Stimulated activated CD8-positive, alpha-beta memory T cell treated with anti-CD3 and anti-CD28 coated beads, Interleukin-15, amount 100 ng/mL, for 1 hour (primary cell): ENCODE data around the gene MEIOB.

Experiments used
- DNase-seq: peaks from one replicate; pipeline ENCODE4 v3.0.0-alpha.2; 2020; ENCODE audit warnings: low read depth

MEIOB gene

DNA sequence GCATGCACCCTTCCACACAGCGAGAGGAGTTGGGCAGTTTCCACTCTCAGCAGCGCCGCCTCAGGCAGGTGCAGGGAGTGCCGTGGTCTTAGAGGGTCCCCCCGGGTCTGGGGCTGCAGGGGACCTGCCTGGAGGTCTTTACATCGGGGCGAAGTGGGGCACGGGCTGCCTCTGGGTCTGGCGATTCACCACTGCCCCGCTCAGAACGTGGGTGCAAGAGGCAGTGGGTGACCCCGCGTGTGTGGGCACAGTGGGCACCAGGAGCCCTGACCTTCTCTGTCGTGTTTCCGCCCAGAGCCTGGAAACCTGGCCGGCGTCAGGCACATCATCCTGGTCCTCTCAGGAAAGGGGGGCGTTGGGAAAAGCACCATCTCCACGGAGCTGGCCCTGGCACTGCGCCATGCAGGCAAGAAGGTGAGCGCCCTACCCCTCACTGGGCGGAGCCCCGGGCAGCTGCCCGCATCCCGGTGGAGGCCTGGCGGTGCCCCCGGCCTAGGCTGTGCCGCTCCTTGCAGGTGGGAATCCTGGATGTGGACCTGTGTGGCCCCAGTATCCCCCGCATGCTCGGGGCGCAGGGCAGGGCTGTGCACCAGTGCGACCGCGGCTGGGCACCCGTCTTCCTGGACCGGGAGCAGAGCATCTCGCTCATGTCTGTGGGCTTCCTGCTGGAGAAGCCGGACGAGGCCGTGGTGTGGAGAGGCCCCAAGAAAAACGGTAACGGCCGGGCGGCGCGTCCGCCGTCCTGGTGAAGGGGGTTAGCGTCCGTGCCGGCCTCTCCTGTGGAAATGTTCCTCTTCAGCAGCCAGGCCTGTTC, 85.5 kb downstream of the MEIOB start:
- no peak for DNase-seq

DNA sequence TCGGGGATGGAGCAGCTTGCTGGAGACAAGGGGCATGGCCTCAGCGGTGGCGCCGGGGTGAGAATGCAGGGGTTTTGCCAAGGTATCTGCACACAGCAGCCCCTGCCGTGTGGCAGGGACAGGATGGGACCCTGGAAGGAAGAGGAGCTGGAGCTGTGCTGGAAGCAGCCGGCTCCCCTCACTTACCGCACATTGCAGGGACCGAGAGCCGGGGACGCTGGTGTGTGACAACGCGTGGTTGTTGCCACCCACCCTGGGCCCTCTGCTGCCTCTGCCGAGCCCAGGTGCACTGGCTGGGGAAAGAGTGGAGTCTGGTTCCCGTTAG, 86.2 kb downstream of the MEIOB start:
- DNase-seq: no peak

DNA sequence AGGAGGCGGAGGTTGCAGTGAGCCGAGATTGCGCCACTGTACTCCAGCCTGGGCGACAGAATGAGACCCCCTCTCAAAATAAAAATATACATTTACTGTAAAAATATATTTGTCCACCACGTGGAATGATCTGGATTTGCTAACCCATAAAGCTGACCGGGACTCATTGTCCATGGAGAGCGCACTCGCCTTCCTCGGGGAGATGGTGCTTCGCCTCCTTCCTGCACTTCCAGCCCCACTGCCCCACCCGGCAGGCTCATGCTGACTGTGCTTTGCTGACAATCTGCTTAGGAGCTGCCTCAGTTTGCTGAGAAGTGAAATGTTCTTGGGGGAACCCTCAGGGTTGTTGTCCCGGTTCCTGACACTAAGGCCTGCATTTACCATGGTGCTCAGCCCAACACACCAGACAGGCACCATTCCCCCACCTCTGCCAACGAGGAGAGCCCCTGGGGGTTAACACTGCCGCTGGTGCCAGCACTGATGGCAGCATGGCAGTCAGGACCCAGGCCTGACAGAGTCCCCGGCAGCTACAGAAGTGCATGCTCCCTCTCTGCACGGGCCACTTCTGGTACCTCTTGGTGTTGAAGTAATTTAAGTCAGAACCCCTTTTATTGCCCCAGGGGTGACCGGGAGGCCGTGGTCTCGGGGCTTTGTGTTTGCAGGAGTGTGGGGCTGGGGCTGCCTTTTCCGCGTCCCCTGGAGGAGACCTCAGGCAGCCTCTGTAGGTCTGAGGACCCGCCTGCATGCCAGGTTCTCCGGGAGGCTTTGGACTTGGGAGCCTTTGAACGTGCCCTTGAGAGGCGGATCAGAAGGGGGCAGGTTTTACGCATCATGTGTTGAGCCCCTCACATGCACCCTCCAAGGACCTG, 86.8 kb downstream of the MEIOB start:
- DNase-seq: no peak
